Breast epithelium (tissue), 4 donors: Measurements from ENCODE around the gene KCNQ5. TPM values are rescaled to one million over a fixed set of nuclear protein-coding genes. Genes with fewer than 3 reads are reported as not detected.

Experiments used
- DNase-seq, 2 donors: peaks; one replicate each; pipeline ENCODE4 v3.0.0-alpha.2; 2019; ENCODE audit warnings: low spot score in 2 of 2
- H3K27ac ChIP-seq, 2 donors: fragments of 200-600 bp; sonication (generic) in 1 of 2; one replicate each; pipeline ENCODE4 v1.5.1; 2016 to 2019; ENCODE audit warnings: mild to moderate bottlenecking in 1 of 2
- H3K27me3 ChIP-seq, 2 donors: fragments of 200-600 bp; sonication (generic) in 1 of 2; one replicate each; pipeline versions ENCODE4 v1.5.1 to v1.6.0; 2017 to 2019; ENCODE audit warnings: control low read depth in 1 of 2, mild to moderate bottlenecking in 1 of 2
- H3K36me3 ChIP-seq: fragments of 200-600 bp; one replicate; pipeline ENCODE4 v1.5.1; 2019
- H3K4me1 ChIP-seq, 2 donors: fragments of 200-600 bp; sonication (generic); one replicate each; pipeline ENCODE4 v1.5.1; 2016 to 2019; ENCODE audit warnings: control low read depth in 1 of 2
- H3K4me3 ChIP-seq, 3 donors: fragments of 200-600 bp; sonication (generic); 1 replicate in 2 of 3; 2 replicates in 1 of 3; pipeline ENCODE4 v1.5.1; 2016 to 2019; ENCODE audit warnings: mild to moderate bottlenecking in 3 of 3, moderate library complexity in 2 of 3
- H3K9me3 ChIP-seq, 2 donors: fragments of 200-600 bp; sonication (generic) in 1 of 2; one replicate each; pipeline ENCODE4 v1.5.1; 2016 to 2019; ENCODE audit warnings: control low read depth in 1 of 2
- POLR2A ChIP-seq: fragments of 450-650 bp; IDR thresholded peaks from one replicate; pipeline ENCODE4 v1.6.1; 2016; ENCODE audit warnings: antibody characterized with exemption, mild to moderate bottlenecking, moderate library complexity
- POLR2AphosphoS5 ChIP-seq, 3 donors: sonication (generic); formaldehyde crosslinking; IDR thresholded peaks; one replicate each; pipeline ENCODE4 v1.6.1; 2017; ENCODE audit warnings: antibody characterized with exemption in 3 of 3
- intact Hi-C: fragments of 100-400 bp; cut with DNase I; formaldehyde crosslinking; loops from one replicate; pipeline ENCODE4 v1.15.1; 2023; ENCODE audit warnings: low total_unique reads
- total RNA-seq, 3 donors: library from RNA; depleted of rRNA; stranded (reverse); fragments of >200 nt; gene quantifications; one replicate each; pipeline ENCODE4 v1.1.0, GENCODE V29; 2016
- TF ChIP-seq, protein P1 (sequence below), 3 donors: fragments of 450-650 bp; IDR thresholded peaks; one replicate each; pipeline ENCODE4 v1.5.1; 2016 to 2017; ENCODE audit warnings: antibody characterized with exemption in 3 of 3, mild to moderate bottlenecking in 3 of 3, moderate library complexity in 3 of 3

The KCNQ5 gene
- total RNA-seq, 3 donors from 2014 or later: 0.16 to 1.0 (median 0.33) TPM

DNA sequence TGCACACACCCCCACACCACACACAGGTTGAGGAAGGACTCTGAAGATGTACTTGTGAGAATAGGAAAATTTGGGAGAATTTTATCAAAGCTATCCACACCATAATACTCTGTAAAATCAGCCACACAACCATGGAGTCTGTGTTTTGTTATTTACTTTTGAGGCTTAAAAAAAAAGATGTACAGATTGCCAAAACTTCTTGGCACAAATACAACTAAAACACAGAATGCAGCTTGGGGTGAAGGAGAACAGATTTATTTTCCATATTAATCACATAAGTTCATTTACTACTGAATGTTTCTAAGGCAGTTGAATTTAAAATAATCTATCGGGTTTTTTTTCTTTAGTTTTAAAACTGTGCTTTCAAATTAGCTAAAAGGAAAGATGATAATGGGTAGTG, 32.8 kb upstream of the KCNQ5 start:
- Histone ChIP-seq H3K36me3 (no peaks in the 10 kb centered on the region), H3K4me3 (no peak overlapping the region), H3K4me1 (no peaks in the 10 kb centered on the region), H3K27ac (no peak overlapping the region), H3K9me3 (no peaks in the 10 kb centered on the region), H3K27me3 (no peaks in the 10 kb centered on the region)
- TF ChIP-seq, protein P1, sequence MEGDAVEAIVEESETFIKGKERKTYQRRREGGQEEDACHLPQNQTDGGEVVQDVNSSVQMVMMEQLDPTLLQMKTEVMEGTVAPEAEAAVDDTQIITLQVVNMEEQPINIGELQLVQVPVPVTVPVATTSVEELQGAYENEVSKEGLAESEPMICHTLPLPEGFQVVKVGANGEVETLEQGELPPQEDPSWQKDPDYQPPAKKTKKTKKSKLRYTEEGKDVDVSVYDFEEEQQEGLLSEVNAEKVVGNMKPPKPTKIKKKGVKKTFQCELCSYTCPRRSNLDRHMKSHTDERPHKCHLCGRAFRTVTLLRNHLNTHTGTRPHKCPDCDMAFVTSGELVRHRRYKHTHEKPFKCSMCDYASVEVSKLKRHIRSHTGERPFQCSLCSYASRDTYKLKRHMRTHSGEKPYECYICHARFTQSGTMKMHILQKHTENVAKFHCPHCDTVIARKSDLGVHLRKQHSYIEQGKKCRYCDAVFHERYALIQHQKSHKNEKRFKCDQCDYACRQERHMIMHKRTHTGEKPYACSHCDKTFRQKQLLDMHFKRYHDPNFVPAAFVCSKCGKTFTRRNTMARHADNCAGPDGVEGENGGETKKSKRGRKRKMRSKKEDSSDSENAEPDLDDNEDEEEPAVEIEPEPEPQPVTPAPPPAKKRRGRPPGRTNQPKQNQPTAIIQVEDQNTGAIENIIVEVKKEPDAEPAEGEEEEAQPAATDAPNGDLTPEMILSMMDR (IDR thresholded peaks at IDR 0.05): no peak
- TF ChIP-seq POLR2AphosphoS5 (IDR thresholded peaks at IDR 0.05) (no peak), POLR2A (no peak)
- intact Hi-C loops: no loop called here
- DNase-seq: no peak

DNA sequence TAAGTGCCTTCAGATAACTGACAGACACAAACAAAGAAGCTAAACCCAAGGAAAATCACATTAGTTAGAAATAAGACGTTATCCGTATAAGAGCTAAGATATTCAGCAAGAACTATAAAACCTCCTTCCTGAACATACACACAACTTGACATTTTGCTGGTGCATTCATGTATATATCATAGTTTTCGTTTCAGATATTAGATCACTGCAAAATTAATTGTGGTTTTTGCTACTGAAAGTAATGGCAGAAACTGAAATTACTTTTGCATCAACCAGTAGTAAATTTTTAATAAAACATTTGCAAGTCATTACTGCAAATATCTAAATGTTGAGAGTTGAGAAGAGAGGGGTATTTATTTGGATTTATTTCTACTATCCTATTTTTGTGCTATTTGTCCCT, 26.1 kb upstream of the KCNQ5 start:
- TF ChIP-seq, protein P1 (IDR thresholded peaks at IDR 0.05): no peak
- no peak for TF ChIP-seq POLR2A
- no peak for TF ChIP-seq POLR2AphosphoS5 (IDR thresholded peaks at IDR 0.05)
- Histone ChIP-seq H3K27ac (no peak overlapping the region), H3K27me3 (no peaks in the 10 kb centered on the region), H3K4me1 (no peaks in the 10 kb centered on the region), H3K9me3 (no peaks in the 10 kb centered on the region), H3K4me3 (no peak overlapping the region), H3K36me3 (no peaks in the 10 kb centered on the region)
- intact Hi-C loops: no loop called here
- no peak for DNase-seq

DNA sequence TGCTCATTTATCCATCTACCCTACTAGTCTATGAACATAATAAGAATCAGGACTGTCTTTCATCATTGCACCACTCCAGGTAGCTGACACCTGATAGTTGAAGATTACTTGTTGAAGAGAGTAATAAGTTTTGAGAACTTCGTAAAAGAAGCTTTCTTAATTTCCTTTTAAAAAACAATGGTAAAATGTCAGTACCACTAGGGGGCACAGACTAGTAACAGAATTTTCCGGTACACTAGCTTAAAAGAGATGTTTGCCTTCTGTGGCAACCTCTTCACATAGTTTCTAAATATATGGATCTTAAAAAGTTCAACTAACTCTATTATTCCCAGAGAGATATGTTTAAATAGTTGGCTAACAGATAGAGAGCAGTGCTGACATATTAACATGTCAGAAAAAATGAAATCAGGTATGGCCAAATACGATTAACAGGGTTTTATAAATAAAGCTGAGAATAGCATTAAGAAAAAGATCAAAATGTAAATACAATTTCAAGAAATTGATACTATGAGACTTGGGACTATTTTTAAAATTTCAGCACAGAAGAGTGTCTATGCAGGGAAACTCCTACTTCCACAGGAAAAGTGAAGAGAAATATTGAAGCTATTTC, 5.4 kb upstream of the KCNQ5 start:
- peaks cover 0 to 9% of the 10 kb centered on the region in 2 donors for H3K27me3 ChIP-seq
- H3K36me3 ChIP-seq: no peaks in the 10 kb centered on the region
- intact Hi-C loops: no loop called here
- no peak overlapping the region for H3K4me3 ChIP-seq
- TF ChIP-seq, protein P1 (IDR thresholded peaks at IDR 0.05): peak in 1 of 3 donors; percentile 32
- TF ChIP-seq POLR2A (no peak), POLR2AphosphoS5 (IDR thresholded peaks at IDR 0.05) (no peak)
- no peaks in the 10 kb centered on the region for H3K9me3 ChIP-seq
- no peak overlapping the region for H3K27ac ChIP-seq
- DNase-seq: no peak
- H3K4me1 ChIP-seq: no peaks in the 10 kb centered on the region

DNA sequence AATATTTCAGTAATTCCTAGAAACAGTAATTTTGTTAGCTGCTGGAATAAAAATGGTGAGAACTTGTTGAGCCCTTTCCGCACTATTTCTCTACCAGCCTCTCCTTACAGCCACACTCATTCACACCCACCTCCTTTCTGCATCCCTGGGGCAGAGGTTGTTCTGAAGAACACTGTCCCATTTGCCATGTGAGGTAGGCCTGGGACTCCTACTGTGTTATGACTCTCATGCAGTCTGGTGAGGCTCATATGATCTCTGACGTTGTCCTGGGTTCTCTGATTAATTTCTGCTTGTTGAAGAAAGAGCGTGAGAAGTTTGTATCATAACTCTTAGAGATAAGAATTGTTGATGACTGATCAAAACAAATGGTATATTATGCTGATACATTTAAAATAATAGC, 4.1 kb upstream of the KCNQ5 start:
- no peak for DNase-seq
- H3K36me3 ChIP-seq: no peaks in the 10 kb centered on the region
- no peaks in the 10 kb centered on the region for H3K9me3 ChIP-seq
- TF ChIP-seq POLR2AphosphoS5 (IDR thresholded peaks at IDR 0.05) (no peak), POLR2A (no peak)
- TF ChIP-seq, protein P1 (IDR thresholded peaks at IDR 0.05): no peak
- H3K4me1 ChIP-seq: peaks cover 4 to 8% of the 10 kb centered on the region in 2 donors
- peaks cover 0 to 22% of the 10 kb centered on the region in 2 donors for H3K27me3 ChIP-seq
- no peak overlapping the region for H3K4me3 ChIP-seq
- H3K27ac ChIP-seq: no peak overlapping the region
- intact Hi-C loops: no loop called here

DNA sequence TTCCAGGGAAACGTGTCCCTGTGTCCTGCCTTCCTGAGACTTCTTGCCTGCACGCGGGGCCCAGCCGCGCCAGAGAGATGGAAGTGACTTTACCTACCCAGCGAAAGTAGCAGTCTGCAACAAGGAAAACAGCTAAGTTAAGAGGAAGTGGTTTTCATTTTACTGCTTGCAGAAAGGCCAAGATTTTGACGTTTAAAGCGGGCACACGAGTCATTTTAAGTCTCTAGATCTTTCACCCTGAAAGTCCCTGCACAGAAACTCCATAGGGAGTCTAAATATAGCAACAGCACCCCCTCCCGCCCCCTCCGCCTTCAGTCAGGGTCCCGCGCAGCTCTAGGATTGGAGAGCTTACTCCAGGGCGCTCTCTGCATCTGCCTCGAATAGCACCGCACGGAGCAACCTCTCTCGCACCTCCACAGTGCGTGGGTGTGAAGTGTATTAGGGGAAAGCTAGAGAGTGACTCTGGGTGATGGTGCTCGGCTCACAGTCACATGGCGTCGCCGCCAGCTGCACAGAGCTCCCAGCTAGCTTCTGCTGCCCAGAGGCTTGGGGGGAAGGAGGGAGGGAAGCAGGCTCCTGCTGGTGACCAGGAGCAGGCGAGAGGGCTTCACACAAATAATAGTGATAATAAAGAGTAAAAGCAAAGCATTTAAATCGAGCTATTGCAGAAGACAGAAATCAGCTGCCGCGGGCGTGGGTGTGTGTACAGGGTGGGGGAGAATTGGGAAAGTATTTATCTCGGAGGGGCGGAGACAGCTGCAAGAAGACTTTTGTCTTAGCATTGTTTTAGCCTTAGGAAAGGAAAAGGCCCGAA, 1.8 kb upstream of the KCNQ5 start:
- Histone ChIP-seq H3K27ac (no peak overlapping the region), H3K9me3 (no peaks in the 10 kb centered on the region), H3K36me3 (no peaks in the 10 kb centered on the region), H3K4me1 (peaks cover 6 to 8% of the 10 kb centered on the region in 2 donors), H3K27me3 (peaks cover 0 to 31% of the 10 kb centered on the region in 2 donors), H3K4me3 (peak overlapping the region; percentile 37 to 54 (median 42))
- TF ChIP-seq POLR2AphosphoS5 (IDR thresholded peaks at IDR 0.05) (no peak), POLR2A (no peak)
- TF ChIP-seq, protein P1 (IDR thresholded peaks at IDR 0.05): no peak
- intact Hi-C loops: no loop called here
- no peak for DNase-seq
